ENCODE data around the gene DENND2A.
"Not testable (repeated sequence)": the region's sequence is repeated elsewhere in the genome, so short reads cannot be mapped to it uniquely, and the experiment has no call there.

The DENND2A gene

GRCh38 chr7:140581411-140581810, 59.2 kb downstream of the DENND2A start:
- no peak for DNase-seq

- no peak for DNase-seq
Measured at GRCh38 chr7:140577651-140578050, 63.0 kb downstream of the DENND2A start.

GRCh38 chr7:140576589-140576988, 64.0 kb downstream of the DENND2A start:
- DNase-seq, result no peak

GRCh38 chr7:140571538-140572122, 69.0 kb downstream of the DENND2A start:
- no peak for DNase-seq

- DNase-seq, result no peak
Measured at GRCh38 chr7:140570120-140570519, 70.5 kb downstream of the DENND2A start.

- DNase-seq, result no peak
Measured at GRCh38 chr7:140568021-140568813, 72.4 kb downstream of the DENND2A start.

- DNase-seq, result not testable (repeated sequence)
Measured at GRCh38 chr7:140566186-140566585, 74.4 kb downstream of the DENND2A start.

GRCh38 chr7:140565761-140566160, 74.9 kb downstream of the DENND2A start:
- not testable (repeated sequence) for DNase-seq

- no peak for DNase-seq
Measured at GRCh38 chr7:140564643-140565042, 76.0 kb downstream of the DENND2A start.

- no peak for DNase-seq
Measured at GRCh38 chr7:140562926-140563481, 77.6 kb downstream of the DENND2A start.

- DNase-seq, result no peak
Measured at GRCh38 chr7:140559410-140559809, 81.2 kb downstream of the DENND2A start.

- no peak for DNase-seq
Measured at GRCh38 chr7:140557809-140558518, 82.6 kb downstream of the DENND2A start.

- DNase-seq, result no peak
Measured at GRCh38 chr7:140557069-140557468, 83.5 kb downstream of the DENND2A start.

- DNase-seq, result not testable (repeated sequence)
Measured at GRCh38 chr7:140553236-140553635, 87.4 kb downstream of the DENND2A start.

GRCh38 chr7:140552240-140552679, 88.4 kb downstream of the DENND2A start:
- no peak for DNase-seq

GRCh38 chr7:140551355-140552239, 89.0 kb downstream of the DENND2A start:
- DNase-seq, result no peak

GRCh38 chr7:140546947-140547346, 93.7 kb downstream of the DENND2A start:
- no peak for DNase-seq

- DNase-seq, result no peak
Measured at GRCh38 chr7:140544388-140544826, 96.2 kb downstream of the DENND2A start.

- DNase-seq, result no peak
Measured at GRCh38 chr7:140542228-140542603, 98.4 kb downstream of the DENND2A start.

GRCh38 chr7:140541513-140542227, 98.9 kb downstream of the DENND2A start:
- DNase-seq, result peak; percentile 96 to 98

- no peak for DNase-seq
Measured at GRCh38 chr7:140541176-140541512, 99.5 kb downstream of the DENND2A start.
